ENCODE data around the gene THAP6. TPM values are rescaled to one million over a fixed set of nuclear protein-coding genes. Genes with fewer than 3 reads are reported as not detected.
"Not testable (repeated sequence)": the region's sequence is repeated elsewhere in the genome, so short reads cannot be mapped to it uniquely, and the experiment has no call there.

The THAP6 gene
- total and polyA plus RNA-seq, 7 experiments from 2014 or later: 12.3 to 43.9 (median 22.7) TPM

DNA sequence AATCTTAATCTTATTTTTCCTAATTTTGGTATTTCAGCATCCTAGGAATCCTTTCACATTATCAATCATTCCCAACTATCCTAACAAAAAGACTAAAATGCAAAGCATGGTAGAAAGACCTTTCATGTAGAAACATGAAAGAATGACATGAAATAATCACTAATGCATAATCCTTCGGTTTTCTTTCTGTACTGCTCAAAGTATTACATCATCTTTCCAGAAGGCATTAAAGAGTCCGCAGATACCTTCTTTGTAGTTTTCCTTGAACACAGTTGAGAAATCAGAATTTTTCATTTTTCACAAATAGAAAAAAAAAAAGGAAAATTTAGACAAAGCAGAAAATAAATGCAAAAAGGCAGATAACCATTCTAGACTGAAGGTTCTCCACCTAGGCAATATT, 11.6 kb upstream of the THAP6 start:
- POLR2A ChIA-PET: no interaction called here
- Histone ChIP-seq H3K4me1 (ENCODE audit: control insufficient read depth in 2 of 2, insufficient read depth in 2 of 2, low read length in 2 of 2) (no peaks in the 10 kb centered on the region), H3K36me3 (ENCODE audit: control insufficient read depth in 2 of 3, insufficient read depth in 3 of 3, low read length in 3 of 3) (peaks cover 6 to 38% (median 19%) of the 10 kb centered on the region in 3 experiments), H3K27me3 (ENCODE audit: control insufficient read depth in 2 of 2, insufficient read depth in 2 of 2, low read length in 2 of 2) (no peaks in the 10 kb centered on the region), H3K4me3 (ENCODE audit: low read length) (no peak overlapping the region), H3K9me3 (ENCODE audit: control insufficient read depth in 2 of 3, low read length in 3 of 3) (no peaks in the 10 kb centered on the region), H3K27ac (ENCODE audit: low read depth, low read length) (no peak overlapping the region)
- Mint-ChIP-seq H3K4me3 (no peak overlapping the region), H3K36me3 (peaks cover 14 to 56% (median 49%) of the 10 kb centered on the region in 5 donors), H3K27ac (no peak overlapping the region), H3K9me3 (peaks cover 0 to 9% (median 0%) of the 10 kb centered on the region in 11 donors), H3K4me1 (peaks cover 20 to 56% (median 39%) of the 10 kb centered on the region in 7 donors), H3K27me3 (no peaks in the 10 kb centered on the region)
- DNase-seq (no peak), ATAC-seq (no peak)
- intact Hi-C loops (cut with micrococcal nuclease): no loop called here
- CTCF ChIA-PET: no interaction called here

DNA sequence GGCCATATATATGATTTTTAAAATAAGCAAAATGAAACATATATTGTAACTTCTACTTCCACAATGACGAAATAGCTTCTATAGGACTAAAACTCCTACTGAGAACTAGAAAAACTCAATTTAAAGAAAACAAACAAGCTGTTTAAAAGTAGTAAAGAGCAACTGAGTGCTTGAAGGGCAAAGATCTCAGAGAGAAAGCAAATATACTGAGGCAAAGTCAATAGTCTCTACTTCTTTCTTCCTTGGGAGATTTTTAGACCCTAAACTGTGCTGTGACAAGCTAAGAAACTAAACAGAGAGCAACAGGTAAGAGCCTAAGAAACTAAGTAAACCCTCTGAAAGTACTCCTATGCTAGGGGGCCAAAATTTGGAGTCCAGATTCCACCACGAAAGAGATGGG, 8.6 kb upstream of the THAP6 start:
- H3K27me3 ChIP-seq (ENCODE audit: control insufficient read depth in 2 of 2, insufficient read depth in 2 of 2, low read length in 2 of 2): no peaks in the 10 kb centered on the region
- peaks cover 6 to 25% (median 19%) of the 10 kb centered on the region in 3 experiments for H3K36me3 ChIP-seq (ENCODE audit: control insufficient read depth in 2 of 3, insufficient read depth in 3 of 3, low read length in 3 of 3)
- H3K27me3 Mint-ChIP-seq: no peaks in the 10 kb centered on the region
- H3K27ac ChIP-seq (ENCODE audit: low read depth, low read length): no peak overlapping the region
- peak overlapping the region in 3 of 9 donors; percentile 1 to 53 (median 29) for H3K27ac Mint-ChIP-seq
- H3K4me1 ChIP-seq (ENCODE audit: control insufficient read depth in 2 of 2, insufficient read depth in 2 of 2, low read length in 2 of 2): peaks cover 8 to 12% of the 10 kb centered on the region in 2 donors
- H3K9me3 Mint-ChIP-seq: peaks cover 0 to 2% (median 0%) of the 10 kb centered on the region in 11 donors
- H3K4me3 Mint-ChIP-seq: no peak overlapping the region
- H3K4me3 ChIP-seq (ENCODE audit: low read length): no peak overlapping the region
- intact Hi-C loops (cut with micrococcal nuclease): no loop called here
- no peaks in the 10 kb centered on the region for H3K9me3 ChIP-seq (ENCODE audit: control insufficient read depth in 2 of 3, low read length in 3 of 3)
- H3K36me3 Mint-ChIP-seq: peaks cover 10 to 39% (median 25%) of the 10 kb centered on the region in 5 donors
- CTCF ChIA-PET: no interaction called here
- ATAC-seq: no peak
- POLR2A ChIA-PET: interaction anchor here (0.9 kb wide), 1 partner anchor 9 kb away, joined by 5 read pairs; the partner anchor contains the start of genes RCHY1 and THAP6
- peaks cover 19 to 57% (median 26%) of the 10 kb centered on the region in 7 donors for H3K4me1 Mint-ChIP-seq
- DNase-seq: no peak

DNA sequence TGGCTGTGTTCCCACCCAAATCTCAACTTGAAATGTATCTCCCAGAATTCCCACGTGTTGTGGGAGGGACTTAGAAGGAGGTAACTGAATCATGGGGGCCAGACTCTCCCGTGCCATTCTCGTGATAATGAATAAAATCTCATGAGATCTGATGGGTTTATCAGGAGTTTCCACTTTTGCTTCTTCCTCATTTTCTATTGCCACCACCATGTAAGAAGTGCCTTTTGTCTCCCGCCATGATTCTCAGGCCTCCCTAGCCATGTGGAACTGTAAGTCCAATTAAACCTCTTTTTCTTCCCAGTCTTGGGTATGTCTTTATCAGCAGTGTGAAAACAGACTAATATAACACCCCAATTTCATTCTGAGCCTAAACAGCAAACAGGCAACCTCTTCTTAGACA, 4.7 kb upstream of the THAP6 start:
- H3K27me3 ChIP-seq (ENCODE audit: control insufficient read depth in 2 of 2, insufficient read depth in 2 of 2, low read length in 2 of 2); H3K9me3 ChIP-seq (ENCODE audit: control insufficient read depth in 2 of 3, low read length in 3 of 3); ATAC-seq; DNase-seq; POLR2A ChIA-PET; H3K9me3 Mint-ChIP-seq; CTCF ChIA-PET; H3K4me3 ChIP-seq (ENCODE audit: low read length); H3K27me3 Mint-ChIP-seq: not testable (repeated sequence)
- Mint-ChIP-seq H3K36me3 (peaks cover 10 to 32% (median 25%) of the 10 kb centered on the region in 5 donors), H3K4me1 (peaks cover 25 to 61% (median 36%) of the 10 kb centered on the region in 7 donors), H3K4me3 (peak overlapping the region in 8 of 10 donors; percentile 10 to 73 (median 47)), H3K27ac (peak overlapping the region in 5 of 9 donors; percentile 17 to 44 (median 37))
- Histone ChIP-seq H3K36me3 (ENCODE audit: control insufficient read depth in 2 of 3, insufficient read depth in 3 of 3, low read length in 3 of 3) (peaks cover 6 to 20% (median 12%) of the 10 kb centered on the region in 3 experiments), H3K27ac (ENCODE audit: low read depth, low read length) (peak overlapping the region; percentile 16), H3K4me1 (ENCODE audit: control insufficient read depth in 2 of 2, insufficient read depth in 2 of 2, low read length in 2 of 2) (peaks cover 34 to 44% of the 10 kb centered on the region in 2 donors)
- intact Hi-C loops (cut with micrococcal nuclease): loop anchor here in 1 of 2 donors (2.0 kb wide), 1 partner anchor 15 kb away; no protein-coding TSS in a partner anchor

DNA sequence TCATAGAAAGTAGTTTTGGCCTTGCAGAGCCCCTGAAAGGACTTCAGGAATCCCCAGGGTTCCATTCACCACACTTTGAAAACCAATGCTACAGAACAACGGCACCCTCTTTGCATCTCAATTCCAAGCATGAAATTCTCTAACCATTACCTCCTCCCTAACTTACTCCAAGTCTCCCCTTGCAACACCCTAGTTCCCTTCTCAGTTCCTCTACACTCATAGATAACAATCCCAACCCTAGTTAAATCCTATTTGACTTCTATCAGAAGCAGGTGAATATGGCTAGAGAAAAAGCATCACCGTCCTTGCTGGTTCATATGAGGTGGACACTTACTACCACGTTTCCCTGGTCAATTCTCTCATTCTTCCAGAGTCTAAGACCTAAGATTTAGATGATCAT, 2.4 kb upstream of the THAP6 start:
- intact Hi-C loops (cut with micrococcal nuclease): loop anchor here (5.0 to 10.0 kb wide), 5 partner anchors 700 to 1565 kb away; partner anchors contain the start of genes AREG (in 2 of the 2), CCNI (in 2 of the 2) and SCARB2 (in 1 of the 2)
- Mint-ChIP-seq H3K9me3 (peaks cover 0 to 2% (median 0%) of the 10 kb centered on the region in 11 donors), H3K27ac (no peak overlapping the region), H3K36me3 (peaks cover 3 to 25% (median 9%) of the 10 kb centered on the region in 5 donors), H3K4me3 (no peak overlapping the region), H3K4me1 (peaks cover 34 to 60% (median 38%) of the 10 kb centered on the region in 7 donors), H3K27me3 (no peaks in the 10 kb centered on the region)
- no peaks in the 10 kb centered on the region for H3K27me3 ChIP-seq (ENCODE audit: control insufficient read depth in 2 of 2, insufficient read depth in 2 of 2, low read length in 2 of 2)
- CTCF ChIA-PET: interaction anchor here (1.0 kb wide), 1 partner anchor 336 kb away, joined by 3 read pairs; no protein-coding TSS in a partner anchor
- H3K4me1 ChIP-seq (ENCODE audit: control insufficient read depth in 2 of 2, insufficient read depth in 2 of 2, low read length in 2 of 2): peaks cover 40 to 60% of the 10 kb centered on the region in 2 donors
- ATAC-seq: no peak
- no peaks in the 10 kb centered on the region for H3K9me3 ChIP-seq (ENCODE audit: control insufficient read depth in 2 of 3, low read length in 3 of 3)
- no peak for DNase-seq
- H3K27ac ChIP-seq (ENCODE audit: low read depth, low read length): peak overlapping the region; percentile 4
- POLR2A ChIA-PET: no interaction called here
- H3K36me3 ChIP-seq (ENCODE audit: control insufficient read depth in 2 of 3, insufficient read depth in 3 of 3, low read length in 3 of 3): peaks cover 0 to 6% (median 4%) of the 10 kb centered on the region in 3 experiments
- peak overlapping the region; percentile 14 for H3K4me3 ChIP-seq (ENCODE audit: low read length)

DNA sequence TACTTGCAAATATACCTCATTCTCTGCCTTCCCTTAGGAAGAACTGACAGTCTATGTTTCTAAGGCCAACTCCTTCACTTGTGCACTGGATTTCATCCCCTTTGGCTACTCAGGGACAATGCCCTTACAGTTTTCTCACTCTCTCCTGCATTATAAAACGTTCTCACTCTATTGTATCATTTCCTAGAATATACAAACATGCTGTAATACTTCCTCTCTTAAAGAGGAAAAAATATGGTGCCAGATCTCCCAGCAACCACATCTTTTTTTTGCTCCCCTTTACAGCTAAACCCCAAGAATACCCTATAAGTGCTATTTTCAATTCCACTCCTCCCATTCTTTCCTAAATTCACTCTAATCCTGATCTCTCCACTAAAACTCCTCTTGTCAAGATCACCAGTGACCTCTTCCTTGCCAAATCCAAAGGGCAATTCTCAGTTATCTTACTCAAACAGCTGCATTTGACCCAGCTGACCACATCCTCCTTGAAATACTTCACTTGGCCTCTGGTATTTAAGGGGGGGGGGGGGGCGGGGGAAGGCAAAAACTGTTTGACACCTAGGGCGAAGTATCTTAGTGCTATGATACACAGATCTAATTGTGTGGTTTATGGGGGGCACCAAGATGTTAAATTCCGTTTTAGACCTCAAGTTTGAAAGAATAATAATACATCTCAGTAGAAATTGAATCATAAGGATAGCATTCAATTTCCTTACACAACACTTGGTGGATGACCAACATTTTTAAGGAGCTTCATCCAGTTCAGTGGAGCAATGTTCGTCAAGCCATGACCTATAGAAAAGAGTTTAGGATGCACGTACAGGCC, 1.7 kb upstream of the THAP6 start:
- H3K9me3 ChIP-seq (ENCODE audit: control insufficient read depth in 2 of 3, low read length in 3 of 3): no peaks in the 10 kb centered on the region
- Mint-ChIP-seq H3K9me3 (peaks cover 0 to 2% (median 0%) of the 10 kb centered on the region in 11 donors), H3K36me3 (peaks cover 6 to 24% (median 7%) of the 10 kb centered on the region in 5 donors), H3K27ac (peak overlapping the region in 6 of 9 donors; percentile 68 to 100 (median 90)), H3K4me3 (peak overlapping the region in 1 of 10 donors; percentile 97), H3K4me1 (peaks cover 30 to 57% (median 42%) of the 10 kb centered on the region in 7 donors), H3K27me3 (no peaks in the 10 kb centered on the region)
- H3K27ac ChIP-seq (ENCODE audit: low read depth, low read length): peak overlapping the region; percentile 98
- peaks cover 43 to 60% of the 10 kb centered on the region in 2 donors for H3K4me1 ChIP-seq (ENCODE audit: control insufficient read depth in 2 of 2, insufficient read depth in 2 of 2, low read length in 2 of 2)
- ChIA-PET CTCF (interaction anchor here (0.6 to 0.7 kb wide), 2 partner anchors 335 to 1279 kb away, joined by 4 to 5 read pairs; no protein-coding TSS in a partner anchor), POLR2A (interaction anchor here (3.6 kb wide), 1 partner anchor 211 kb away, joined by 27 read pairs; the partner anchor contains the start of gene USO1)
- no peaks in the 10 kb centered on the region for H3K27me3 ChIP-seq (ENCODE audit: control insufficient read depth in 2 of 2, insufficient read depth in 2 of 2, low read length in 2 of 2)
- ATAC-seq (no peak), DNase-seq (no peak)
- intact Hi-C loops (cut with micrococcal nuclease): loop anchor here (5.0 to 10.0 kb wide), 5 partner anchors 700 to 1565 kb away; partner anchors contain the start of genes AREG (in 2 of the 2), CCNI (in 2 of the 2) and SCARB2 (in 1 of the 2)
- peaks cover 0 to 5% (median under 1%) of the 10 kb centered on the region in 3 experiments for H3K36me3 ChIP-seq (ENCODE audit: control insufficient read depth in 2 of 3, insufficient read depth in 3 of 3, low read length in 3 of 3)
- H3K4me3 ChIP-seq (ENCODE audit: low read length): peak overlapping the region; percentile 79

DNA sequence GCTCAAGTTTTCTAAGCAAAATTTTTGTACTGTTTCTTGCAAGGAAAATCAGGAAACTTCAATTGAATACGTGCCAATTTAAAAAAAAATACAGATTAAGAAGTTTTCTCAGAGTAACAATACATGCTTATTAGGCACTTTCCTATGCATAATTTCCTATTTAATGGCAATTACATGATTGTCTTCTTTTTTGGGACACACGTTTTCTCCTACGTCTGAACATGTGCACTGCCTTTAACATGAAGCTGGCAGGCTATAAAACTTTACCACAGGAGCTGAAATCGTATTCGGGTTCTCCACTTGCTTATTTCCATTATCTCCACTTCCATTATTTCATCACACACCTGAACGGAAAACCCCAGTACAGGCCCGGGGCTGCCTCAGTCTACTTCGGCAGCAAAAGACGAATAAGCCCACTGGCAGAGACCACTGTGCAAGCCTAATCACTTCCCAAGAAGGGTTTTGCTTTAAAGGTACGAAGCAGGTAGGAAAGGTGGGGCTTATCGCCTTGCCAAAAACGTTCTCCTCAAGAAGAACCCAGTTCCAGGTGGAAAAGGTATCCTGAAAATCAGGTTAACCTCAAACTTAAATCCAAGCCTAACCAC, 645 bp upstream of the THAP6 start:
- no peak for ATAC-seq
- peak overlapping the region; percentile 98 for H3K27ac ChIP-seq (ENCODE audit: low read depth, low read length)
- no peaks in the 10 kb centered on the region for H3K27me3 Mint-ChIP-seq
- H3K4me3 Mint-ChIP-seq: peak overlapping the region in 1 of 10 donors; percentile 97
- peak in 1 of 9 donors; percentile 5 for DNase-seq
- peaks cover 0 to 10% (median 5%) of the 10 kb centered on the region in 3 experiments for H3K36me3 ChIP-seq (ENCODE audit: control insufficient read depth in 2 of 3, insufficient read depth in 3 of 3, low read length in 3 of 3)
- H3K36me3 Mint-ChIP-seq: peaks cover 6 to 24% (median 14%) of the 10 kb centered on the region in 5 donors
- no peaks in the 10 kb centered on the region for H3K27me3 ChIP-seq (ENCODE audit: control insufficient read depth in 2 of 2, insufficient read depth in 2 of 2, low read length in 2 of 2)
- CTCF ChIA-PET: no interaction called here
- POLR2A ChIA-PET: interaction anchor here (1.2 to 3.6 kb wide), 7 partner anchors 8 to 635 kb away, joined by 3 to 27 read pairs (median 8); partner anchors contain the start of gene USO1
- H3K4me1 ChIP-seq (ENCODE audit: control insufficient read depth in 2 of 2, insufficient read depth in 2 of 2, low read length in 2 of 2): peaks cover 51 to 60% of the 10 kb centered on the region in 2 donors
- peak overlapping the region in 7 of 9 donors; percentile 96 to 100 (median 98) for H3K27ac Mint-ChIP-seq
- H3K9me3 ChIP-seq (ENCODE audit: control insufficient read depth in 2 of 3, low read length in 3 of 3): no peaks in the 10 kb centered on the region
- H3K4me1 Mint-ChIP-seq: peaks cover 30 to 63% (median 43%) of the 10 kb centered on the region in 7 donors
- intact Hi-C loops (cut with micrococcal nuclease): loop anchor here (1.0 to 10.0 kb wide), 15 partner anchors 117 to 1643 kb away; partner anchors contain the start of genes AREG (in 2 of the 2), CCNI (in 2 of the 2), CDKL2 (in 2 of the 2) and G3BP2 (in 2 of the 2)
- H3K9me3 Mint-ChIP-seq: peaks cover 0 to 2% (median 0%) of the 10 kb centered on the region in 11 donors
- peak overlapping the region; percentile 79 for H3K4me3 ChIP-seq (ENCODE audit: low read length)
